ENCODE measurements around the gene DCTN2. TPM values are rescaled to one million over a fixed set of nuclear protein-coding genes. Genes with fewer than 3 reads are reported as not detected.

DCTN2 gene
- polyA plus RNA-seq, 6 donors from 2014 or later: 65.6 to 87.3 (median 71.2) TPM

GRCh38 chr12:57539134-57539768 is 7.7 kb downstream of the DCTN2 start:
- H3K9me3 Mint-ChIP-seq: no peaks in the 10 kb centered on the region
- peaks cover 9 to 14% of the 10 kb centered on the region in 2 donors for H3K36me3 Mint-ChIP-seq
- peaks cover 5 to 12% (median 9%) of the 10 kb centered on the region in 3 donors for H3K4me1 Mint-ChIP-seq
- H3K4me3 Mint-ChIP-seq: no peak overlapping the region
- ATAC-seq (ENCODE audit: low read depth in 2 of 2) (no peak), DNase-seq (no peak)
- H3K27ac Mint-ChIP-seq: peak overlapping the region in 2 of 6 donors; percentile 31 to 51
- H3K27me3 Mint-ChIP-seq: no peaks in the 10 kb centered on the region

DNA sequence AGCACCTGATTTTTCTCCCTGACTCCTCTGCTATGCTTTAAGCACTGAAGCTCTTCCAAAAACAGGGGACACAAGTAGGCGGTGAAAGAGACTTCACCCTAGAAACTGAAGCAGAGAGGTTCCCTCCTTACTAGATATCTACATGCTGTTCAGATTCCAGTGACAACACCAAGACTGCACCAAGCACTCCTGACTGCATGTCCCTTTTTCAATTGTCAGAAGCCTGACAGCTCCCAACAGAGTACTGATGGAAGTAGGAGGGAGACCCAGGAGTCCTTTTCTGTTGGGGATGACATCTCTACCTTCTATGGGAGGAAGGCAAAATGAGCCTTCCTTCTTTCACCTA is 10.4 kb downstream of the DCTN2 start:
- DNase-seq: no peak
- Mint-ChIP-seq H3K4me1 (peaks cover 0 to 6% (median 2%) of the 10 kb centered on the region in 3 donors), H3K36me3 (peaks cover 9 to 24% of the 10 kb centered on the region in 2 donors), H3K27me3 (no peaks in the 10 kb centered on the region), H3K27ac (peak overlapping the region in 1 of 6 donors; percentile 56), H3K9me3 (no peaks in the 10 kb centered on the region), H3K4me3 (no peak overlapping the region)
- no peak for ATAC-seq (ENCODE audit: low read depth in 2 of 2)

DNA sequence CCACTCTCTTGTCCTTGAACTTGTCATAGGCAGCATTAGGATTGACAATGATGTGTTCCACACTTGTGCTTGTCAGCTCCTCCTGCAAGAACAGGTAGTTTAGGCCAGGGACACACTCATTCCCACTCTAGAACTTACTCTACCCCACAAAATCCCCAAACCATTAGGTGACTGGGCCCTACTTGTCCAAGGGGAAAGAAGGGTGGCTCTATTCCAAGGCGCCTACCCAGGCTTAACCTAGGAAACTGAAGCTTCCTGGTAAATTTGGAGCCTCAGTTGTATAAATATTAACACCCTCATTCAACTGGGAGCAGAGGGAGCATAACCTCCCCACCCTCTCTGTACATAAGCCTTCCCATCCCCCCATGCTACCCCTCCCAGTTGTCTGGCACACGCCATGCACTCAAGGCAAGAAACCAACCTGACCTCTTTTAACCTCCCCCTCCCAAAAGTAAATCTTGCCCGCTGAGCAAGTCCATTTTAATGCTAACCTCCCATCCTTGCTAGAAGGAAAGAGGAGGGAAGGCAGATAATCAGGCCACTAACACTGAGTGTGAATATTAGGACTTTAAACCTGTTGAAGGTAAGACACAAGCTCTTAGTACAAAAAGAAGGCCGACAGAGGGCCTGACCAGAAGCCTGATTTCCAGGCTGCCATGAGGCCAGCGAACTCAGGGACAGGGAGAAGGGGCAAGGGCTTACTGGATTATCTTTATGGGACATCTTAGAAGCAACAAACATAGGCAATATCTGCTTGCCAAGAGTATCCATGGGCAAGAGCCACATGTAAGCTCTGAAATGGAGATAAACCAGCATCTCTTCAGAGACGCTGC is 11.0 kb downstream of the DCTN2 start:
- Mint-ChIP-seq H3K4me1 (peaks cover 0 to 6% (median 2%) of the 10 kb centered on the region in 3 donors), H3K27me3 (no peaks in the 10 kb centered on the region), H3K36me3 (peaks cover 9 to 24% of the 10 kb centered on the region in 2 donors), H3K9me3 (no peaks in the 10 kb centered on the region), H3K4me3 (no peak overlapping the region), H3K27ac (peak overlapping the region in 1 of 6 donors; percentile 56)
- ATAC-seq (ENCODE audit: low read depth in 2 of 2) (no peak), DNase-seq (no peak)

- ATAC-seq (ENCODE audit: low read depth in 2 of 2): no peak
- no peaks in the 10 kb centered on the region for H3K9me3 Mint-ChIP-seq
- peaks cover 9 to 24% of the 10 kb centered on the region in 2 donors for H3K36me3 Mint-ChIP-seq
- no peaks in the 10 kb centered on the region for H3K27me3 Mint-ChIP-seq
- no peak overlapping the region for H3K4me3 Mint-ChIP-seq
- DNase-seq: no peak
- no peak overlapping the region for H3K27ac Mint-ChIP-seq
- peaks cover 0 to 6% (median 2%) of the 10 kb centered on the region in 3 donors for H3K4me1 Mint-ChIP-seq
Observed at GRCh38 chr12:57534991-57535543, 11.9 kb downstream of the DCTN2 start.

- Mint-ChIP-seq H3K27me3 (no peaks in the 10 kb centered on the region), H3K36me3 (peaks cover 9 to 24% of the 10 kb centered on the region in 2 donors), H3K4me3 (no peak overlapping the region), H3K4me1 (peaks cover 2 to 6% (median 4%) of the 10 kb centered on the region in 3 donors), H3K27ac (no peak overlapping the region), H3K9me3 (no peaks in the 10 kb centered on the region)
- no peak for DNase-seq
- ATAC-seq (ENCODE audit: low read depth in 2 of 2): no peak
Observed at GRCh38 chr12:57534250-57534649, 12.7 kb downstream of the DCTN2 start.

GRCh38 chr12:57533108-57533507 is 13.9 kb downstream of the DCTN2 start:
- H3K27ac Mint-ChIP-seq: peak overlapping the region in 1 of 6 donors; percentile 57
- H3K4me1 Mint-ChIP-seq: peaks cover 0 to 4% (median 0%) of the 10 kb centered on the region in 3 donors
- DNase-seq (no peak), ATAC-seq (ENCODE audit: low read depth in 2 of 2) (no peak)
- H3K9me3 Mint-ChIP-seq: no peaks in the 10 kb centered on the region
- no peaks in the 10 kb centered on the region for H3K27me3 Mint-ChIP-seq
- peaks cover 9 to 19% of the 10 kb centered on the region in 2 donors for H3K36me3 Mint-ChIP-seq
- H3K4me3 Mint-ChIP-seq: no peak overlapping the region

DNA sequence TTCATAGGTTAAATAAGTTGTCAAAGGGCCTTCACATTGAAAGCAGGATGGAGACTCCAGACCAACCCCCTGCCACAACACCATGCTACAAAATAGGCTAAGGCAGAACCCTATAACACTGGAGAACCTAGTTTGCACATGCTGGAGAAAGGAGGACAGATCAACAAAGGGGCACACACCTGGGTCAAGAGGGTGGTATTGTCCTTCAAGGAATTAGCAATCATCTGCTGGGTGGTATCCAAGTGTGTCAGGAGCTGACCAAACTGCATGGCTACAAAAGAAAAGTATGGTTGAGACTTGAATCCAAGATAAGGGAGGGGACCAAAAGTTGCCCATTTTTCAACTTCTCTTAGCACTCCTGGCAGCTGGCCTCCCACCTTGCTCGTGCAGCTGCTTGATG is 15.2 kb downstream of the DCTN2 start:
- Mint-ChIP-seq H3K27me3 (no peaks in the 10 kb centered on the region), H3K4me1 (peaks cover 0 to 5% (median 4%) of the 10 kb centered on the region in 3 donors), H3K4me3 (no peak overlapping the region), H3K27ac (peak overlapping the region in 1 of 6 donors; percentile 39), H3K9me3 (no peaks in the 10 kb centered on the region), H3K36me3 (peaks cover 9 to 10% of the 10 kb centered on the region in 2 donors)
- ATAC-seq (ENCODE audit: low read depth in 2 of 2): no peak
- DNase-seq: no peak

- DNase-seq: no peak
- Mint-ChIP-seq H3K36me3 (peaks cover 7 to 10% of the 10 kb centered on the region in 2 donors), H3K27ac (peak overlapping the region in 2 of 6 donors; percentile 51 to 78), H3K9me3 (no peaks in the 10 kb centered on the region), H3K27me3 (no peaks in the 10 kb centered on the region), H3K4me1 (peaks cover 0 to 10% (median 7%) of the 10 kb centered on the region in 3 donors), H3K4me3 (no peak overlapping the region)
- no peak for ATAC-seq (ENCODE audit: low read depth in 2 of 2)
Observed at GRCh38 chr12:57530396-57531142, 16.4 kb downstream of the DCTN2 start.

GRCh38 chr12:57529831-57530230 is 17.2 kb downstream of the DCTN2 start:
- ATAC-seq (ENCODE audit: low read depth in 2 of 2): no peak
- Mint-ChIP-seq H3K4me3 (no peak overlapping the region), H3K9me3 (no peaks in the 10 kb centered on the region), H3K4me1 (peaks cover 7 to 11% (median 10%) of the 10 kb centered on the region in 3 donors), H3K27ac (peak overlapping the region in 2 of 6 donors; percentile 51 to 70), H3K36me3 (peaks cover 0 to 10% of the 10 kb centered on the region in 2 donors), H3K27me3 (no peaks in the 10 kb centered on the region)
- DNase-seq: no peak

DNA sequence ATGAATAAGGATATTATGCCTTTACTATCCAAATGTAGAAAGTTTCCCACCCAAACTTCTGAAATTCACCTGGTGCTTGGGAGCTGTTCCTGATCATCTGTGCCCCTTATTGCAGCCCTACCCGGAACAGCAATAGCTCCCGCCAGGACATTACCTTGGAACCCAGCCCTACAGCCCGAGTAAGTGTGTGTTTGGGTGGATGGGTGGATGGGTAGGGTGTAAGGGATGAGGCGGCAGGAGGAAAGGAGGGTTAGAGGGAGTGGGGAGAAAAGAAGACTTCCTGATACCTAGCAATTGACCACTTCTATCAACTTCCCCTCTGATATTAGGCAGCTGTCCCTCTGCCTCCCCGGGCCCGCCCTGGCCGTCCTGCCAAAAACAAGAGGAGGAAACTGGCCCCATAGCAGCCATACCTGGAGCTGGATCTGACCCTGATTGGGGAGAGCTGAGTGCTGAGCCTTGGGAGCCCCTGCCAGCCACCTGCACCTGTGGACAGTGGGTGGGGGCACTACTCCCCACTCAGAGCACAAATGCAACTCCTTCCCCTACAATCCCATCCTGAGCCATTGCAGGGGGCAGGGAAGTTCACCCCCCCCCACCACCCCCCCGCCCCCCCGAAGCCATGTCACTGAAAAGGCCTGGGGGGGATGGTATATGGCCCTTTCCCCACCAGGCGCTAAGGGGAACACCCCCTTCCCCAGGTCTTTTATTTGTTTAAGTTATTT is 18.0 kb downstream of the DCTN2 start:
- peak overlapping the region in 4 of 6 donors; percentile 11 to 60 (median 46) for H3K27ac Mint-ChIP-seq
- H3K4me1 Mint-ChIP-seq: peaks cover 16 to 18% (median 16%) of the 10 kb centered on the region in 3 donors
- H3K9me3 Mint-ChIP-seq: no peaks in the 10 kb centered on the region
- no peaks in the 10 kb centered on the region for H3K27me3 Mint-ChIP-seq
- no peak for DNase-seq
- no peak overlapping the region for H3K4me3 Mint-ChIP-seq
- no peak for ATAC-seq (ENCODE audit: low read depth in 2 of 2)
- H3K36me3 Mint-ChIP-seq: peaks cover 0 to 10% of the 10 kb centered on the region in 2 donors

GRCh38 chr12:57528176-57528575 is 18.8 kb downstream of the DCTN2 start:
- Mint-ChIP-seq H3K4me3 (peak overlapping the region in 1 of 8 donors; percentile 25), H3K27me3 (no peaks in the 10 kb centered on the region), H3K27ac (peak overlapping the region in 1 of 6 donors; percentile 29), H3K36me3 (peaks cover 0 to 9% of the 10 kb centered on the region in 2 donors), H3K4me1 (peaks cover 24 to 26% (median 24%) of the 10 kb centered on the region in 3 donors), H3K9me3 (no peaks in the 10 kb centered on the region)
- ATAC-seq (ENCODE audit: low read depth in 2 of 2) (no peak), DNase-seq (no peak)

DNA sequence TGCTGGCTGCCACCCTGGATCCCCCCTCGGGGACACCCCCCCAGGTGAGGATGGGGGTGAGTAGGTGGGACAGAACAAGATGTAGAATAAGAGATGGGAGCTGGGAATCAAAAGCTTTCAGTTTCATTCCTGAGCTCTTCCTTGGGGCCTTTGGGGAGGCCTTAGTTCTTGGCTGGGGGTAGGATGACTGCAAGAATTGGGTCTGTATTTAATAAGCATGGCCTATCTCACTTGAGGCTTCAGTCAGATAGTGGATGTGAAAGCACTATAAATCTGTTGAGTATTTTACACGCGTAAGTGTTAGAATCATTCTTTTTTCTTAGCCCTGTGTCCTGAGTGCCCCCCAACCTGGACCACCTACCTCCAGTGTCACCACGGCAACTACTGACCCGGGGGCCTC is 19.8 kb downstream of the DCTN2 start:
- Mint-ChIP-seq H3K27ac (peak overlapping the region in 2 of 6 donors; percentile 20 to 74), H3K36me3 (no peaks in the 10 kb centered on the region), H3K4me3 (no peak overlapping the region), H3K9me3 (no peaks in the 10 kb centered on the region), H3K27me3 (no peaks in the 10 kb centered on the region), H3K4me1 (peaks cover 26 to 29% (median 27%) of the 10 kb centered on the region in 3 donors)
- no peak for ATAC-seq (ENCODE audit: low read depth in 2 of 2)
- DNase-seq: no peak

Measured in naive B cell (primary cell).